HG03460 (cell line): ENCODE data around the gene RUFY1.

Experiments
- ATAC-seq: cut with Tn5 transposase; IDR thresholded peaks from one replicate; pipeline ENCODE4 v1.9.1; 2021; ENCODE audit not compliant: unreplicated experiment

The RUFY1 gene

DNA sequence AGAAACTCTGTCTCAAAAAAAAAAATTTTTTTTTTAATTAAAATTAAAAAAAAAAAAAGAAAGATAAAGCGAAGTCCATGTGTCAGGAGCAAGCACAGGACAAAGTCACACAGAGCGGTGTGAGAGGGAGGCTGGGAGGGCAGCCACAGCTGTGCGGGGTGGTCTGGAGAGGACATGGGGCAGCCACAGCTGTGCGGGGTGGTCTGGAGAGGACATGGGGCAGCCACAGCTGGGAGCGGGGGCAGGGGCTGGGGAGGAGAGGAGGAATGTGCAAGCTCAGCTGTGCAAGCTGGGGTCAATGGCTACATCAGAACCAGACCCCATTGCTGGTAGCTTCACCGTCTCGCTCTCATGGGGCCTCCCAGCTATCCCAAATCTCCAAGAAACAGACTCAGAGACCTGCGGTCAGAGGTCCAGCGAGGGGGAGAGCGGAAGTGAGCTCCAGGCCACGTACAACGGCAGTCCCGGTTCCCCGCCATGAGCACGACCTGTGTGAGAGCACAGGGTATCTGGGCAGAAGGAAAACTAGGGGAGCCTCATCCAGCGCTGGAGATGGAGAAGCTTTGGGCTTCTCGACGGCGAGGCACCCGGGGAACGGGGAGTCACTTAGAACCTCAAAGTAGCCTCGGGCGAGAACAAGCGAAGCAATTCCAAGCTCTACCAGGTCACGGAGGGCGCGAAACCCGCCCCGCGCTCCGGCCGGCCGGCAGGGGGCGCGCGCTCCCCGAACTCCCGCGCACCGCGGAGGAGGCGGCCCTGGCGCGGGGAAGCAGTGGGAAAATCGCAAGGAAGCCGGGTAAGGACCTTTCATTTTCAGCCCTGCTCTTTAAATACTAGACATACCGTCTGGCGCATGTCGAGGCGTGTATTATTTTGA, 107.2 kb downstream of the RUFY1 start:
- ATAC-seq: peak; percentile 85

DNA sequence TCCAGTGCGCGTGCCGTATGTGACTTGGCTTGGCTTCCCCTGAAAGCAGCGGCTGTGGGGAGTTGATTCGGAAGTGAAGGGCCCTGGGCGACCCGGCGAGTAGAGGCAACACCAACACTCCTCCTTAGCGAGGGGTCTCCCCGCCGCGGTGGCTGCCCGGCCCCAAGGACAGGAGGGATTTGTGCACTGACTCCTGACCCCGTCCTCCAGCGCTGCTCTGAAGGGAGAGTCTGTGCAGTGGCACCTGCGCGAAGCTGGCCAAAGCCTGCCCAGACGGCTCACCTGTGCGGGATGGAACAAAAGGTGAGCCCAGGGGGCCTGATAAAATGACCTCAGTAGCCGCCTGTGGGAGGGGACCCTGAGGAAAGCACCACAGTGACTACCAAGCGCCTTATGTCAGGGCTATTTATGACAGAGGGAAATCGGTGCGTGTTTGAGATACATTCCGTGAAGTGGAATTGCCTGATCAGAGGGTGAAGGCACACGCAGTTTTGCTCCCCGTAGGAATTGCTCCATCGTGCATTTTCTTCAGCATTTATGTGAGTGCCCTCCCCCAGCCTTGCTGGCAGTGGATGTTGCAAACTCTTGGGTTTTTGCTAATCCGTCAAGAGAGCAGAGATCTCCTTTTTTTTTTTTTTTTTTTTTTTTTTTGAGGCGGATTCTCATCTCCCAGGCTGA, 108.0 kb downstream of the RUFY1 start:
- peak; percentile 58 for ATAC-seq
